Ovary (tissue), 3 donors: ENCODE results near the gene PPP1R13L.

Experiments used
- CTCF ChIP-seq, 3 donors: fragments of 450-650 bp in 2 of 3; fragments of 200-600 bp in 1 of 3; IDR thresholded peaks; one replicate each; pipeline versions ENCODE4 v1.5.1 to v1.8.0; 2016 to 2022; ENCODE audit warnings: antibody characterized with exemption in 3 of 3, mild to moderate bottlenecking in 1 of 3
- EP300 ChIP-seq: sonication (generic); formaldehyde crosslinking; IDR thresholded peaks from one replicate; pipeline ENCODE4 v1.6.1; 2017; ENCODE audit warnings: antibody characterized with exemption
- POLR2A ChIP-seq: fragments of 450-650 bp; IDR thresholded peaks from one replicate; pipeline ENCODE4 v1.6.1; 2017; ENCODE audit warnings: antibody characterized with exemption, mild to moderate bottlenecking, moderate library complexity
- donor health status: DM: no; HTN: no; CAD: no.

- no peak for TF ChIP-seq CTCF (IDR thresholded peaks at IDR 0.05)
- no peak for TF ChIP-seq EP300
- no peak for TF ChIP-seq POLR2A
Observed at GRCh38 chr19:45413497-45413896, 8.6 kb upstream of the PPP1R13L start.
